ENCODE results near the gene TMPRSS13. TPM values are rescaled to one million over a fixed set of nuclear protein-coding genes. Genes with fewer than 3 reads are reported as not detected.
A peak's percentile ranks its signal among the peaks of the same experiment; 100 is the strongest.

Gene TMPRSS13
- total and polyA plus RNA-seq, 2 of the 13 experiments (the other 11 are each of a cell fraction or from before 2014, with no cell fraction given) = not detected

DNA sequence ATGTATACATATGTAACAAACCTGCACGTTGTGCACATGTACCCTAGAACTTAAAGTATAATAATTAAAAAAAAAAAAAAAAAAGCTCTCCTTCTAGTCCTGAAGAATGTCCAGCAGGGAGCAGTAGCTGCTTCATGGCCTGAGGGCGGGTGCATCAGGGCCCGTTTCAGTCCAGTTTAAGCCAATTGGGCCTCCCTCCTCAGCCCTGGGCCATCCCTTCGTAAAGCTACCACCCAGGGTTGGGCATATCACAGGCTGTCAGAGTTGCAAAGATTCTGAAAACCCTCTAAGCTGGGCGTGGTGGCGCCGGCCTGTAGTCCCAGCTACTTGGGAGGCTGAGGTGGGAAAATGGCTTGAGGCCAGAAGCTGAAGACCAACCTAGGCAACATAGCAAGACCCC, 5.4 kb downstream of the TMPRSS13 start:
- CTCF ChIA-PET (ENCODE audit: low intra/inter-chr PET ratio, low total read pairs) = no interaction called here
- DNase-seq (ENCODE audit: low spot score) (no peak), ATAC-seq (peak; percentile 40; the same call in 2 of the 3 replicates), FAIRE-seq (no peak)
- TF ChIP-seq HIVEP1 (CRISPR knock-in tag; IDR thresholded peaks at IDR 0.05) (no peak), NFKB2 (CRISPR knock-in tag; IDR thresholded peaks at IDR 0.05; ENCODE audit: borderline replicate concordance) (no peak), SRY (CRISPR knock-in tag; IDR thresholded peaks at IDR 0.05) (no peak), SNAPC2 (CRISPR knock-in tag; IDR thresholded peaks at IDR 0.05) (no peak), ZC3H13 (CRISPR knock-in tag; IDR thresholded peaks at IDR 0.05) (no peak), SOX6 (IDR thresholded peaks at IDR 0.05) (no peak), SOX6 (CRISPR knock-in tag; IDR thresholded peaks at IDR 0.05) (no peak), MTA3 (CRISPR knock-in tag; IDR thresholded peaks at IDR 0.05) (no peak), IRX3 (CRISPR knock-in tag; IDR thresholded peaks at IDR 0.05; ENCODE audit: borderline replicate concordance, low read depth) (no peak), ZNF337 (CRISPR knock-in tag; IDR thresholded peaks at IDR 0.05; ENCODE audit: borderline replicate concordance, low read depth) (no peak), ZMYM2 (CRISPR knock-in tag; IDR thresholded peaks at IDR 0.05) (no peak)
- TF ChIP-seq, protein P1, sequence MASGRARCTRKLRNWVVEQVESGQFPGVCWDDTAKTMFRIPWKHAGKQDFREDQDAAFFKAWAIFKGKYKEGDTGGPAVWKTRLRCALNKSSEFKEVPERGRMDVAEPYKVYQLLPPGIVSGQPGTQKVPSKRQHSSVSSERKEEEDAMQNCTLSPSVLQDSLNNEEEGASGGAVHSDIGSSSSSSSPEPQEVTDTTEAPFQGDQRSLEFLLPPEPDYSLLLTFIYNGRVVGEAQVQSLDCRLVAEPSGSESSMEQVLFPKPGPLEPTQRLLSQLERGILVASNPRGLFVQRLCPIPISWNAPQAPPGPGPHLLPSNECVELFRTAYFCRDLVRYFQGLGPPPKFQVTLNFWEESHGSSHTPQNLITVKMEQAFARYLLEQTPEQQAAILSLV (CRISPR knock-in tag; IDR thresholded peaks at IDR 0.05; ENCODE audit: borderline replicate concordance) = no peak
- TF ChIP-seq, protein P2, sequence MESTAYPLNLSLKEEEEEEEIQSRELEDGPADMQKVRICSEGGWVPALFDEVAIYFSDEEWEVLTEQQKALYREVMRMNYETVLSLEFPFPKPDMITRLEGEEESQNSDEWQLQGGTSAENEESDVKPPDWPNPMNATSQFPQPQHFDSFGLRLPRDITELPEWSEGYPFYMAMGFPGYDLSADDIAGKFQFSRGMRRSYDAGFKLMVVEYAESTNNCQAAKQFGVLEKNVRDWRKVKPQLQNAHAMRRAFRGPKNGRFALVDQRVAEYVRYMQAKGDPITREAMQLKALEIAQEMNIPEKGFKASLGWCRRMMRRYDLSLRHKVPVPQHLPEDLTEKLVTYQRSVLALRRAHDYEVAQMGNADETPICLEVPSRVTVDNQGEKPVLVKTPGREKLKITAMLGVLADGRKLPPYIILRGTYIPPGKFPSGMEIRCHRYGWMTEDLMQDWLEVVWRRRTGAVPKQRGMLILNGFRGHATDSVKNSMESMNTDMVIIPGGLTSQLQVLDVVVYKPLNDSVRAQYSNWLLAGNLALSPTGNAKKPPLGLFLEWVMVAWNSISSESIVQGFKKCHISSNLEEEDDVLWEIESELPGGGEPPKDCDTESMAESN (CRISPR knock-in tag; conservative IDR thresholded peaks at IDR 0.05) = no peak
- TF ChIP-seq, protein P3, sequence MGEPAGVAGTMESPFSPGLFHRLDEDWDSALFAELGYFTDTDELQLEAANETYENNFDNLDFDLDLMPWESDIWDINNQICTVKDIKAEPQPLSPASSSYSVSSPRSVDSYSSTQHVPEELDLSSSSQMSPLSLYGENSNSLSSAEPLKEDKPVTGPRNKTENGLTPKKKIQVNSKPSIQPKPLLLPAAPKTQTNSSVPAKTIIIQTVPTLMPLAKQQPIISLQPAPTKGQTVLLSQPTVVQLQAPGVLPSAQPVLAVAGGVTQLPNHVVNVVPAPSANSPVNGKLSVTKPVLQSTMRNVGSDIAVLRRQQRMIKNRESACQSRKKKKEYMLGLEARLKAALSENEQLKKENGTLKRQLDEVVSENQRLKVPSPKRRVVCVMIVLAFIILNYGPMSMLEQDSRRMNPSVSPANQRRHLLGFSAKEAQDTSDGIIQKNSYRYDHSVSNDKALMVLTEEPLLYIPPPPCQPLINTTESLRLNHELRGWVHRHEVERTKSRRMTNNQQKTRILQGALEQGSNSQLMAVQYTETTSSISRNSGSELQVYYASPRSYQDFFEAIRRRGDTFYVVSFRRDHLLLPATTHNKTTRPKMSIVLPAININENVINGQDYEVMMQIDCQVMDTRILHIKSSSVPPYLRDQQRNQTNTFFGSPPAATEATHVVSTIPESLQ (CRISPR knock-in tag; conservative IDR thresholded peaks at IDR 0.05) = no peak
- intact Hi-C loops (cut with micrococcal nuclease; ENCODE audit: unreplicated experiment) = no loop called here
- no TSS peak for BruUV-seq (replicated peaks)
- H3K36me3 ChIP-seq (replicated peaks in 1 of 2; ENCODE audit: control insufficient read depth in 1 of 2, insufficient read depth in 2 of 2, low read length in 2 of 2) = no peaks in the 10 kb centered on the region
- 44% methylated on average over 5 of the region's 7 CpGs for WGBS (ENCODE audit: low lambda C conversion rate)
- no peaks in the 10 kb centered on the region for H3K9me3 ChIP-seq (ENCODE audit: low read length)
- H2AFZ ChIP-seq (ENCODE audit: low read length) = no peak overlapping the region
- H3K9ac ChIP-seq (ENCODE audit: insufficient read depth, low read depth, low read length) = no peak overlapping the region
- H3K4me1 ChIP-seq (ENCODE audit: insufficient read depth, low read length) = no peaks in the 10 kb centered on the region
- H3K27me3 ChIP-seq (ENCODE audit: control insufficient read depth in 1 of 2, insufficient read depth in 2 of 2, low read length in 2 of 2) = peaks cover 2 to 26% of the 10 kb centered on the region in 2 experiments; a peak in 4 of 5 replicates
- no peaks in the 10 kb centered on the region for H4K20me1 ChIP-seq (ENCODE audit: insufficient read depth, low read length)
- H3K79me2 ChIP-seq (ENCODE audit: insufficient read depth, low read length) = no peaks in the 10 kb centered on the region
- H3K27ac ChIP-seq (ENCODE audit: extremely low read length, insufficient read depth, low read length) = no peak overlapping the region
- POLR2A ChIA-PET = no interaction called here
- no peak overlapping the region for H3K4me2 ChIP-seq (ENCODE audit: low read depth, low read length)
- in situ Hi-C loops (cut with HindIII; ENCODE audit: extremely low pct_ligation_motif_present, low pct_unique_long_range_greater_than_20kb) = no loop called here
- H3K4me3 ChIP-seq (replicated peaks in 1 of 3; ENCODE audit: insufficient read depth in 1 of 3, low read depth in 2 of 3, low read length in 3 of 3) = no peak overlapping the region

Data from HepG2 (cell line).